Caco-2 (cell line): Measurements from ENCODE around the gene SH2D3C. TPM values are rescaled to one million over a fixed set of nuclear protein-coding genes. Genes with fewer than 3 reads are reported as not detected.

ENCODE experiments used
- BruUV-seq: library from RNA; stranded (reverse); fragments of 400-500 nt; replicated peaks from 2 replicates; lab custom pipeline; 2021; lab: Mats Ljungman, UMichigan
- CTCF ChIA-PET: fragments of 300-600 bp; sonication (Branson Sonifier 250); formaldehyde crosslinking; loops from one replicate; lab custom pipeline; 2022; ENCODE audit warnings: antibody characterized with exemption; lab: Charles Lee
- POLR2A ChIA-PET: fragments of 300-600 bp; sonication (Branson Sonifier 250); formaldehyde crosslinking; loops from one replicate; lab custom pipeline; 2022; ENCODE audit warnings: antibody characterized with exemption; lab: Charles Lee
- DNase-seq, 2 experiments: peaks; one replicate each; pipeline versions ENCODE4 v3.0.0 to v3.0.0-alpha.2; 2020 to 2022
- H3K27me3 ChIP-seq: replicated peaks from 2 replicates; pipeline ENCODE4 v1.6.0; 2011; ENCODE audit warnings: low read length; ENCODE audit not compliant: control insufficient read depth, insufficient read depth
- H3K36me3 ChIP-seq: 2 replicates; pipeline ENCODE4 v1.5.1; 2011; ENCODE audit warnings: low read length; ENCODE audit not compliant: control insufficient read depth, insufficient read depth
- H3K4me1 ChIP-seq: fragments of 250-450 bp; sonication (Bioruptor Pico); 2 replicates; pipeline ENCODE4 v1.5.1; 2020; ENCODE audit warnings: mild to moderate bottlenecking
- H3K4me3 ChIP-seq: 2 replicates; pipeline ENCODE4 v1.5.1; 2011; ENCODE audit warnings: low read depth, mild to moderate bottlenecking, control low read depth, low read length
- H3K9me3 ChIP-seq: fragments of 250-450 bp; sonication (Bioruptor Pico); 2 replicates; pipeline ENCODE4 v1.5.1; 2020; ENCODE audit warnings: mild to moderate bottlenecking, moderate library complexity
- H3K27ac Mint-ChIP-seq: one replicate; pipeline ENCODE4 v1.8.0; 2022; ENCODE audit warnings: mixed read lengths; ENCODE audit not compliant: unreplicated experiment
- H3K27me3 Mint-ChIP-seq: one replicate; pipeline ENCODE4 v1.8.0; 2022; ENCODE audit warnings: mixed read lengths; ENCODE audit not compliant: insufficient read depth, unreplicated experiment
- H3K36me3 Mint-ChIP-seq: one replicate; pipeline ENCODE4 v1.8.0; 2022; ENCODE audit warnings: mild to moderate bottlenecking, mixed read lengths; ENCODE audit not compliant: insufficient read depth, unreplicated experiment
- H3K4me1 Mint-ChIP-seq: one replicate; pipeline ENCODE4 v1.8.0; 2022; ENCODE audit warnings: low read depth, mixed read lengths; ENCODE audit not compliant: unreplicated experiment
- H3K4me3 Mint-ChIP-seq: one replicate; pipeline ENCODE4 v1.8.0; 2022; ENCODE audit warnings: mild to moderate bottlenecking, moderate library complexity, mixed read lengths; ENCODE audit not compliant: unreplicated experiment
- H3K9me3 Mint-ChIP-seq: one replicate; pipeline ENCODE4 v1.8.0; 2022; ENCODE audit warnings: mixed read lengths; ENCODE audit not compliant: unreplicated experiment
- intact Hi-C: fragments of 100-400 bp; cut with micrococcal nuclease; formaldehyde crosslinking; loops from one replicate; pipeline ENCODE4 v1.10.0; 2022; ENCODE audit not compliant: unreplicated experiment
- total RNA-seq: library from RNA; stranded (reverse); gene quantifications from 2 replicates; pipeline ENCODE4 v1.2.3, GENCODE V29; 2022
- TF ChIP-seq, protein P1 (sequence below), 2 experiments: fragments of 200-600 bp in 1 of 2; IDR thresholded peaks; 1 replicate in 1 of 2; 2 replicates in 1 of 2; pipeline versions ENCODE4 v1.5.1 to v1.8.0; 2011 to 2022; ENCODE audit warnings: antibody characterized with exemption in 1 of 2, control low read depth in 1 of 2, inconsistent platforms in 1 of 2, low read depth in 1 of 2, low read length in 1 of 2, mild to moderate bottlenecking in 1 of 2, moderate library complexity in 1 of 2; ENCODE audit not compliant: insufficient read depth in 1 of 2, severe bottlenecking in 1 of 2, unreplicated experiment in 1 of 2

The SH2D3C gene
- total RNA-seq, 1 experiment from 2014 or later: 0.34 TPM

DNA sequence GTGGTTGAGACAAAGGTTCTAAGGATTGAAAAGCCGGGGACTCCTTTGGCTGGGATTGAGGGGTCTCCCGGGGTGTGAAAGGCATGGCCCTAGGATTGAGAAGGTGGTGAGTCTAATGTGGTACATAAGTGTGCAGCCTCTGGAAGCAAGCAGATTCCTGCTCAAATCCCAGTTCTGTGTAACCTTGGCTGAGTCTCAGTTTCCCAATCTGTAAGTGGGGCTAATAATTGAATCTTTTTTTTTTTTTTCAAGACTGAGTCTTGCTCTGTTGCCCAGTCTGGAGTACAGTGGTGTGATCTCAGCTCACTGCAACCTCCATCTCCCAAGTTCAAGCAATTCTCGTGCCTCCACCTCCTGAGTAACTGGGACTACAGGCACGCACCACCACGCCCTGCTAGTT, 5.9 kb downstream of the SH2D3C start:
- TF ChIP-seq, protein P1, sequence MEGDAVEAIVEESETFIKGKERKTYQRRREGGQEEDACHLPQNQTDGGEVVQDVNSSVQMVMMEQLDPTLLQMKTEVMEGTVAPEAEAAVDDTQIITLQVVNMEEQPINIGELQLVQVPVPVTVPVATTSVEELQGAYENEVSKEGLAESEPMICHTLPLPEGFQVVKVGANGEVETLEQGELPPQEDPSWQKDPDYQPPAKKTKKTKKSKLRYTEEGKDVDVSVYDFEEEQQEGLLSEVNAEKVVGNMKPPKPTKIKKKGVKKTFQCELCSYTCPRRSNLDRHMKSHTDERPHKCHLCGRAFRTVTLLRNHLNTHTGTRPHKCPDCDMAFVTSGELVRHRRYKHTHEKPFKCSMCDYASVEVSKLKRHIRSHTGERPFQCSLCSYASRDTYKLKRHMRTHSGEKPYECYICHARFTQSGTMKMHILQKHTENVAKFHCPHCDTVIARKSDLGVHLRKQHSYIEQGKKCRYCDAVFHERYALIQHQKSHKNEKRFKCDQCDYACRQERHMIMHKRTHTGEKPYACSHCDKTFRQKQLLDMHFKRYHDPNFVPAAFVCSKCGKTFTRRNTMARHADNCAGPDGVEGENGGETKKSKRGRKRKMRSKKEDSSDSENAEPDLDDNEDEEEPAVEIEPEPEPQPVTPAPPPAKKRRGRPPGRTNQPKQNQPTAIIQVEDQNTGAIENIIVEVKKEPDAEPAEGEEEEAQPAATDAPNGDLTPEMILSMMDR (IDR thresholded peaks at IDR 0.05; ENCODE audit: insufficient read depth in 1 of 2, low read depth in 1 of 2, low read length in 1 of 2, severe bottlenecking in 1 of 2, unreplicated experiment in 1 of 2): no peak
- ChIA-PET CTCF (no interaction called here), POLR2A (no interaction called here)
- peaks cover 3% of the 10 kb centered on the region for H3K27me3 Mint-ChIP-seq
- no peaks in the 10 kb centered on the region for H3K36me3 Mint-ChIP-seq
- Histone ChIP-seq H3K36me3 (no peaks in the 10 kb centered on the region), H3K4me1 (no peaks in the 10 kb centered on the region), H3K4me3 (no peak overlapping the region), H3K27me3 (no peaks in the 10 kb centered on the region), H3K9me3 (no peaks in the 10 kb centered on the region)
- H3K4me3 Mint-ChIP-seq: no peak overlapping the region
- intact Hi-C loops: no loop called here
- H3K9me3 Mint-ChIP-seq: no peaks in the 10 kb centered on the region
- H3K4me1 Mint-ChIP-seq: no peaks in the 10 kb centered on the region
- no TSS peak for BruUV-seq
- no peak for DNase-seq
- no peak overlapping the region for H3K27ac Mint-ChIP-seq

DNA sequence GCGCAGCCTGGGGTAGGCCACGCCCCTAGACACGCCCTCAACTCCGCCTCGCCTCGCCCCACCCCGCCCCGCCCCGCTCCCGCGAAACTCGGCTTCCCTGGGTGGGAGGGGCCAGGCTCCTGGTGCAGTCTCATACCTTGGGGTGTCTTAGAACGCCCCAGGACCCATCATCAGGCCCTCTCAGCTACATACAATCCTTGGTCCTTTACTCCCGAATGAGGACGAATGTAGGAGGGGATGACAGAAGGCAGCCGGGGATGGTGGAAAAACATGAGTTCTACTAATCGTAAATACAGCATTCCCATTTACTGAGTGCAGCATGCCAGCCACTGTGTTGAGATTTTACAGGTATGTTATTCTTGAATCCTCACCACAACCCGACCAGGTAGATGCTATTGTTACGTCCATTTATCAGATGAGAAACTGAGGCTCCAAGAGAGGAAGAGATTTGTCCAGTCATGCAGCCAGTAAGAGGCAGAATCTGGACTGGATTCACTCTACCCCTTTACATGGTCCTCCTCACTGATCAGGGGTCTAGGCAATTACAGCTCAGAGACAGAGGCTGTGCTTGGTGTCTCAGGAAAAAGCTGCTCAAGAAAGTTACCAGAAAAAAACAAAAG, 6.8 kb downstream of the SH2D3C start:
- ChIA-PET CTCF (interaction anchor here (0.7 to 3.1 kb wide), 11 partner anchors 7 to 268 kb away, joined by 3 to 32 read pairs (median 3); partner anchors contain the start of genes CDK9 and TOR2A), POLR2A (interaction anchor here (0.8 to 1.0 kb wide), 6 partner anchors 12 to 297 kb away, joined by 3 to 8 read pairs (median 4); partner anchors contain the start of genes ST6GALNAC4 and TOR2A)
- DNase-seq: no peak
- peak overlapping the region; percentile 82 for H3K4me3 Mint-ChIP-seq
- no peaks in the 10 kb centered on the region for H3K9me3 ChIP-seq
- no peaks in the 10 kb centered on the region for H3K36me3 ChIP-seq
- TF ChIP-seq, protein P1 (IDR thresholded peaks at IDR 0.05; ENCODE audit: insufficient read depth in 1 of 2, low read depth in 1 of 2, low read length in 1 of 2, severe bottlenecking in 1 of 2, unreplicated experiment in 1 of 2): no peak
- H3K4me3 ChIP-seq: peak overlapping the region; percentile 48
- H3K4me1 Mint-ChIP-seq: no peaks in the 10 kb centered on the region
- no TSS peak for BruUV-seq
- no peaks in the 10 kb centered on the region for H3K9me3 Mint-ChIP-seq
- H3K4me1 ChIP-seq: no peaks in the 10 kb centered on the region
- H3K27me3 ChIP-seq: no peaks in the 10 kb centered on the region
- intact Hi-C loops: loop anchor here (1.0 kb wide), 1 partner anchor 14 kb away; no protein-coding TSS in a partner anchor
- no peak overlapping the region for H3K27ac Mint-ChIP-seq
- peaks cover 3% of the 10 kb centered on the region for H3K27me3 Mint-ChIP-seq
- H3K36me3 Mint-ChIP-seq: no peaks in the 10 kb centered on the region

GRCh38 chr9:127770905-127771569, 7.4 kb downstream of the SH2D3C start:
- POLR2A ChIA-PET: interaction anchor here (0.5 to 1.0 kb wide), 7 partner anchors 13 to 297 kb away, joined by 3 to 8 read pairs (median 4); partner anchors contain the start of genes ST6GALNAC4 and TOR2A
- intact Hi-C loops: loop anchor here (1.0 kb wide), 1 partner anchor 14 kb away; no protein-coding TSS in a partner anchor
- no peaks in the 10 kb centered on the region for H3K27me3 ChIP-seq
- H3K9me3 ChIP-seq: no peaks in the 10 kb centered on the region
- Mint-ChIP-seq H3K9me3 (no peaks in the 10 kb centered on the region), H3K4me3 (peak overlapping the region; percentile 82), H3K27me3 (peaks cover 3% of the 10 kb centered on the region), H3K4me1 (no peaks in the 10 kb centered on the region), H3K27ac (no peak overlapping the region), H3K36me3 (no peaks in the 10 kb centered on the region)
- TF ChIP-seq, protein P1 (IDR thresholded peaks at IDR 0.05; ENCODE audit: insufficient read depth in 1 of 2, low read depth in 1 of 2, low read length in 1 of 2, severe bottlenecking in 1 of 2, unreplicated experiment in 1 of 2): no peak
- no peaks in the 10 kb centered on the region for H3K4me1 ChIP-seq
- H3K4me3 ChIP-seq: peak overlapping the region; percentile 48
- no TSS peak for BruUV-seq
- peak; percentile 99 for DNase-seq
- H3K36me3 ChIP-seq: no peaks in the 10 kb centered on the region
- CTCF ChIA-PET: interaction anchor here (0.6 to 3.1 kb wide), 12 partner anchors 8 to 267 kb away, joined by 3 to 32 read pairs (median 3); partner anchors contain the start of genes CDK9 and TOR2A
